VCaP (cell line): ENCODE data around the gene GLRA1.

Experiments
- H3K27ac ChIP-seq: fragments of 450-650 bp; 2 replicates; pipeline ENCODE4 v1.5.1; 2017
- TF ChIP-seq, protein P1 (sequence below): fragments of 450-650 bp; conservative IDR thresholded peaks from 2 replicates; pipeline ENCODE4 v1.5.1; 2017; ENCODE audit warnings: mild to moderate bottlenecking, moderate library complexity

The GLRA1 gene

GRCh38 chr5:151921916-151922315, 2.7 kb downstream of the GLRA1 start:
- TF ChIP-seq, protein P1, sequence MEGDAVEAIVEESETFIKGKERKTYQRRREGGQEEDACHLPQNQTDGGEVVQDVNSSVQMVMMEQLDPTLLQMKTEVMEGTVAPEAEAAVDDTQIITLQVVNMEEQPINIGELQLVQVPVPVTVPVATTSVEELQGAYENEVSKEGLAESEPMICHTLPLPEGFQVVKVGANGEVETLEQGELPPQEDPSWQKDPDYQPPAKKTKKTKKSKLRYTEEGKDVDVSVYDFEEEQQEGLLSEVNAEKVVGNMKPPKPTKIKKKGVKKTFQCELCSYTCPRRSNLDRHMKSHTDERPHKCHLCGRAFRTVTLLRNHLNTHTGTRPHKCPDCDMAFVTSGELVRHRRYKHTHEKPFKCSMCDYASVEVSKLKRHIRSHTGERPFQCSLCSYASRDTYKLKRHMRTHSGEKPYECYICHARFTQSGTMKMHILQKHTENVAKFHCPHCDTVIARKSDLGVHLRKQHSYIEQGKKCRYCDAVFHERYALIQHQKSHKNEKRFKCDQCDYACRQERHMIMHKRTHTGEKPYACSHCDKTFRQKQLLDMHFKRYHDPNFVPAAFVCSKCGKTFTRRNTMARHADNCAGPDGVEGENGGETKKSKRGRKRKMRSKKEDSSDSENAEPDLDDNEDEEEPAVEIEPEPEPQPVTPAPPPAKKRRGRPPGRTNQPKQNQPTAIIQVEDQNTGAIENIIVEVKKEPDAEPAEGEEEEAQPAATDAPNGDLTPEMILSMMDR, result no peak
- no peak overlapping the region for H3K27ac ChIP-seq

GRCh38 chr5:151917904-151918303, 6.7 kb downstream of the GLRA1 start:
- TF ChIP-seq, protein P1, result no peak
- no peak overlapping the region for H3K27ac ChIP-seq

- TF ChIP-seq, protein P1, result no peak
- H3K27ac ChIP-seq, result no peak overlapping the region
These were observed 11.2 kb downstream of the GLRA1 start for GRCh38 chr5:151913425-151913824.

DNA sequence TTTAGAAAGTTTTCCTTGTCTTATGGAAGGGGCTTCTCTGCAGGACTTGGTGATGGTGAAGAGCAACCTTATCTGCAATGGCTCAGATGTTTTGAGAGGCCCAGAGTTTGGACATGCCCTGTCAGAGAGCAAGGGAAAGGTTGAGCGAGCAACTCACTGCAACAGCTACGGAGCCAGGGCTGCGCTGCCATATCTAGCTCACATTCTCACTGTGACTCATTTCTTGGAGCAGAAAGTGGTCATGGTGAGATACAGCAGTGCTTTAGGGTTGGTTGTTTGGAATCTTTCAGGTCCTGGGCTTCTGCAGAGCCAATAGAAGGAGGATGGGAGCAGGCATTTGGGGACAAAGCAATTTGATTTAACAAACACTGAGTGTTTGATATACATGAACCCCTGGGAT, 12.3 kb downstream of the GLRA1 start:
- H3K27ac ChIP-seq, result no peak overlapping the region
- TF ChIP-seq, protein P1, result no peak

DNA sequence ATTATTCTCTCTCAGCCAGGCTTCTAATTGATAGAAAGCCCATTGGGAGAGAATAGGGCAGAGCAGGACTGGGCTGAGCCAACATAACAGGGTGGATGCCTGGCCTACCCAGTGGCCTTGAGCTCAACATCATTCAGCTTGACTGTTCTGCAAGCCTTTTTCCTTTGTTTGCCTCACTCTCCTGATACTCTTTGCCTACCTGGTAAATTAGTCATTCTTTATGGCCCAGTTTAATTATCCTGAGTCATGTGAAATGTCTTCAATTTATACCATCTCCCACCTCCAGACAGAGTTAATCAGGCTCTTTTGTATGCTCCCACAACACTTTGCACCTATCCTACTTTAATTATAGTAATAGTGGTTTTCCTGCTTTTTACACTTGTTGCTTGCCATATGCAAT, 13.6 kb downstream of the GLRA1 start:
- no peak overlapping the region for H3K27ac ChIP-seq
- TF ChIP-seq, protein P1, result no peak

GRCh38 chr5:151909628-151910027, 15.0 kb downstream of the GLRA1 start:
- TF ChIP-seq, protein P1, result no peak
- H3K27ac ChIP-seq, result no peak overlapping the region

DNA sequence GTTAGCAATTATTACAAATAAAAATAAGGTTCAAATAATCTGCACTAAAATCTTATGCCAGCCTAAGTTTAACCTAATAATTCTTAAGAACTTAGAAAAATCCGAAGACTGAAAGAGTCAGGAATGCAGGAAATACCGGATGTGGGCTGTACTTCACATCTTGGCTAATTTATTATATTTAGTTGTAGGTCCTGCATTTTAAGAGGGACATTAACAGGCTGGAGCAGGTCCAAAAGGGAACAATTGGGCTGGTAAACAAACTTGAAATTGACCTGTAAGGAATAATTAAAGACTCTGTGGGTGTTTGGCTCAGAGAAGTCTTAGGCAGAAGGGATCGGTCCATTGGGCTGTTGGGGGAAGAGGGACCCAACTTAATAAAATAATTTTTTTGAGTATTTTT, 18.4 kb downstream of the GLRA1 start:
- H3K27ac ChIP-seq, result peak overlapping the region; percentile 69
- TF ChIP-seq, protein P1, result no peak

- TF ChIP-seq, protein P1, result no peak
- peak overlapping the region; percentile 69 for H3K27ac ChIP-seq
These were observed 19.1 kb downstream of the GLRA1 start for GRCh38 chr5:151905557-151905961.
